GM12872 (cell line): ENCODE results near the gene P2RY8.

Experiments used
- CTCF ChIP-seq: IDR thresholded peaks from 3 replicates; pipeline ENCODE4 v1.5.1; 2011; ENCODE audit warnings: low read depth, mild to moderate bottlenecking, low read length, moderate library complexity; ENCODE audit not compliant: insufficient read depth

Gene P2RY8

GRCh38 chrX:1434871-1435240 is 102.1 kb downstream of the P2RY8 start:
- TF ChIP-seq CTCF, result no peak

DNA sequence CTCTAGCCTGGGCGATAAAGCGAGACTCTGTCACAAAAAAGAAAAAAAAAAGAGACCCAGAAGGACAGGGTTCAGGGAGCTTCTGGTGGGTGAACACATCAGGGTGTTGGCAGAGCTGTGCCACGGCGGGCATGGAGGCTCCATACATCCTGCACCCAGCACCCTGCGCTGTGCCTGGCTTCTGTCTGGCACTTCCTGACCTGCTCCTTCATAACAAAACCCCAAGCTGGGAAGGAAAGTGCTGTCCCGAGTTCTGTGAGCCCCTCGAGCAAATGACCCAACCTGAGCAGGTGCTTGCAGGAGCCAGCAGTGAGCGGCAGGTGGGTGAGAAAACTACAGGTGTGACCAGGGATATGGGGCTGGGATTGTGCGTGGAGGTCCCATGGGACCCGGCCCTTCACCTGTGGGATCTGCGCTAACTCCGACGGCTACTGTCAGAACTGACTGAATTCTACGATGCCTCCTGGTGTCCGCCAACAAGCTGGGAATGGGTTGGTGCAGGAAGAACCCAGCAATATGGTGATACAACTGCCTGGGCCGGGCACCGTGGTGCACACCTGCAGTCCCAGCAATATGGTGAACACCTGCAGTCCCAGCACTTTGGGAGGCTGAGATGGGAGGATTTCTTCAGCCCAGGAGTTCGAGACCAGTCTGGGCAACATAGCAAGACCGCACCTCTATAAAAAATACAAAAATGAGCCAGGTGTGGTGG is 103.2 kb downstream of the P2RY8 start:
- TF ChIP-seq CTCF, result no peak

DNA sequence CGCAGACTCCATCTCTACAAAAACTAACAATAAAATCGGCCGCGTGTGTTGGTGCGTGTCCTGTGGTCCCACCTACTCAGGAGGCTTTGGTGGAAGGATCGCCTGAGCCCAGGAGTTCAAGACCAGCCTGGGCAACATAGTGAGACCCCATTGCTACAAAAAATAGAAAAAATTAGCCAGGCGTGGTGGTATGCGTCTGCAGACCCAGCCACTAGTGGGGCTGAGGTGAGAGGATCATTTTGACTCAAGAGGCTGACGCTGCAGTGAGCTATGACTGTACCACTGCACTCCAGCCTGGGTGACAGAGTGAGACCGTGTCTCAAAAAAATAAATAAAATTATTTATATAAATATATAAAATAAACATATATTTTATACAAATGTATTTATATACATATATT is 106.5 kb downstream of the P2RY8 start:
- no peak for TF ChIP-seq CTCF

GRCh38 chrX:1427756-1428155 is 109.2 kb downstream of the P2RY8 start:
- no peak for TF ChIP-seq CTCF

DNA sequence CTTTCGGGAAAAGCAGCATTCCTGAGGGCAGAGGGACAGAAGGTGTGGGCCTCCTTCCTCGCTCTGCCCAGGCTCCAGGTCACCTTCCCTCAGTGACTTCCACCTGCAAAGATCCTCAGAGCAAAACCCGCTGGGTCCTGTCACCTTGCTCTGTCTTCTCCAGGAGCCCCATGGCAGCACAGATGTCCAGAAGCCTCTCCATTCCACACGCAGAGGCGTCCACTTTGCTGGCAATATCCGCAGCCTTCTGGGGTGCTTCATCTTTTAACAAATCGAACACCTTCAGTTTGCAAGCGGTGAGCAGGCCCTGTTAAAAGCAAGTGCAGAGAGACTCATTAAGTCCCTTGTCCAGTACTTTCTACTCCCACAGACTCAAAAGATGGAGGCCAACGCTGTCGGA is 111.6 kb downstream of the P2RY8 start:
- TF ChIP-seq CTCF, result no peak

DNA sequence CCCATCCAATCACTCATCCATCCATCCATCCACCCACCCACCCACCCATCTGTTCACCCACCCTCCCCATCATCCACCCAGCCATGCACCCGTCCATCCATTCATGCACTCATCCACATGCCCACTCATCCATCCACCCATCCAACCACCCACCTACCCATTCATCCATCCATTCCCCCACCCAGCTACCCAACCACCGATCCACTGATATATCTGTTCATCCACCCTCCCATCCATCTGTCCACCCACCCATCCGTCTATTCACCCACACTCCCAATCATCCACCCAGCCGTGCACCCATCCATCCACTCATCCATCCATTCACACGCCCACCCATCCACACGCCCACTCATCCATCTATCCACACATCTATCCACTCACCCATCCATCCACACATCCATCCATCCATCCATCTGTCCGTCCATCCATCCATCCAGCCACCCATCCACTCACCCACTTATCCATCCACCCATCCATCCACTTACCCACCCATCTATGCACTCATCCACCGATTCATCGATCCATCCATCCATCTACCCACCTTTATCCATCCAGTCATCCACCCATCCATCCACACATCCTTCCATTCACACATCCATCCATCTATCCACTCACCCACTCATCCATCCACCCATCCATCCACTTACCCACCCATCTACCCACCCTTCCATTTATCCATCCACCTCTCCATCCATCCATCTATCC is 112.7 kb downstream of the P2RY8 start:
- no peak for TF ChIP-seq CTCF

DNA sequence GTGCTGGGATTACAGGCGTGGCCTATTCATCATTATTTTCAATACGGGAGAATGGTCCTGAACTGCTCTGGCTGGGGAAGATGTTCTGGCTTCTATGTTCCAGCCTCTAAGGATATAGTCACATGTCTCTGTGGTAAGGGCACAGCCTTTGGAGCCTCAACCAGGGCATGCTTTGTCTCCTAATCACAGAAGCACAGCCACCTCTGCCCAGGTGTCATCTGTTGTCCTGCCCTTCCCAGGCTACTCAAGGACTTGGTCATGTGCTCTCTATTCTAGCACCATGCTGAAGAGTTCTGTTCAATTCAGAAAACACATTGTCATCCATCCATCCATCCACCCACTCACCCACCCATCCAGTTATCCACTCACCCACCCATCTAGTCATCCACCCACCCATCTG is 113.8 kb downstream of the P2RY8 start:
- TF ChIP-seq CTCF, result no peak

- no peak for TF ChIP-seq CTCF
These were observed 114.9 kb downstream of the P2RY8 start for GRCh38 chrX:1422135-1422465.
